Muscle layer of duodenum (tissue), 2 donors: ENCODE measurements around the gene CWF19L2.
"Not testable (repeated sequence)": the region's sequence is repeated elsewhere in the genome, so short reads cannot be mapped to it uniquely, and the experiment has no call there.

Experiments used
- H3K27ac ChIP-seq: one replicate; pipeline ENCODE4 v1.7.0; 2013; ENCODE audit warnings: mild to moderate bottlenecking, low read length
- H3K27me3 ChIP-seq: one replicate; pipeline ENCODE4 v1.7.0; 2013; ENCODE audit warnings: low read depth, mild to moderate bottlenecking, control low read depth, low read length
- H3K36me3 ChIP-seq, 2 donors: one replicate each; pipeline ENCODE4 v1.7.0; 2013; ENCODE audit warnings: low read length in 2 of 2, control low read depth in 1 of 2, mild to moderate bottlenecking in 1 of 2; ENCODE audit not compliant: insufficient read depth in 2 of 2, control insufficient read depth in 1 of 2
- H3K4me1 ChIP-seq, 2 donors: one replicate each; pipeline ENCODE4 v1.7.0; 2013; ENCODE audit warnings: low read length in 2 of 2, mild to moderate bottlenecking in 2 of 2, control low read depth in 1 of 2, moderate library complexity in 1 of 2; ENCODE audit not compliant: insufficient read depth in 2 of 2, control insufficient read depth in 1 of 2
- H3K4me3 ChIP-seq, 2 donors: one replicate each; pipeline ENCODE4 v1.7.0; 2013; ENCODE audit warnings: low read length in 2 of 2, low read depth in 1 of 2, mild to moderate bottlenecking in 1 of 2
- H3K9me3 ChIP-seq, 2 donors: one replicate each; pipeline ENCODE4 v1.7.0; 2013; ENCODE audit warnings: low read length in 2 of 2, control low read depth in 1 of 2, mild to moderate bottlenecking in 1 of 2; ENCODE audit not compliant: control insufficient read depth in 1 of 2
- donor health status: healthy.

CWF19L2 gene

GRCh38 chr11:107430525-107430924, 27.1 kb downstream of the CWF19L2 start:
- Histone ChIP-seq H3K27ac (no peak overlapping the region), H3K36me3 (peaks cover 16 to 24% of the 10 kb centered on the region in 2 donors), H3K4me1 (no peaks in the 10 kb centered on the region)

DNA sequence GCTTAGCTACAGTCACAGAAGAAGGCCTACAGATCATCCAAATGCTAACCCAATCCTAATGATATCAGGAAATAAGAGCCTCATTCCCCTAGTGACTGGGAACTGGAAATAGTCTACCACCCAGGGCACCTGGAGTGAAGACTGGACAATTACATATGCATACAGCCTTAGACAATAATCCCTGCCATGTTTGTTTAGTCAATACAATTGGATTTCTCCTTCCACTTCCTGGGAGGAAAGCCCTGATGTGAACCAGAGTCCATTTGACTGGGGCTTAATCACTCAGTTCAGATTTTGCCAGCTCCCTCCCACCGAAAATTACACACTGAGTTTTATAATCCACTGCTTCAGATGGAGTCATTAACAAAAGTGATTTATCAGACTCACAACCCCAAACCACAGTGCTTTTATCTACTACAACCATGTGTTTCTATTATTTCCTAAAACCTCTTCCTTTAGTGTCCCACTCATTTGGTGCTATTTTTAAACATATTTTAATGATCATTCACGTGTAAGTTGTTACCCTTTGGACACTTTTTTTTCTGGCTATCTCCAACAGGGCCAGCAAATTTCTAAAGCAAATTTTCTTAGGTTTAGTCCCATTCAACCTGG, 29.9 kb downstream of the CWF19L2 start:
- Histone ChIP-seq H3K9me3 (no peaks in the 10 kb centered on the region), H3K27ac (no peak overlapping the region), H3K4me1 (no peaks in the 10 kb centered on the region), H3K27me3 (no peaks in the 10 kb centered on the region), H3K36me3 (peaks cover 22 to 29% of the 10 kb centered on the region in 2 donors), H3K4me3 (no peak overlapping the region)

More at GRCh38 chr11:107430525-107430924, 27.1 kb downstream of the CWF19L2 start:
- Histone ChIP-seq H3K27me3 (no peaks in the 10 kb centered on the region), H3K9me3 (no peaks in the 10 kb centered on the region), H3K4me3 (no peak overlapping the region)

GRCh38 chr11:107413352-107413751, 44.3 kb downstream of the CWF19L2 start:
- Histone ChIP-seq H3K27me3 (no peaks in the 10 kb centered on the region), H3K27ac (no peak overlapping the region), H3K36me3 (peaks cover 11 to 34% of the 10 kb centered on the region in 2 donors), H3K4me1 (no peaks in the 10 kb centered on the region), H3K4me3 (no peak overlapping the region), H3K9me3 (no peaks in the 10 kb centered on the region)

GRCh38 chr11:107408762-107409211, 48.8 kb downstream of the CWF19L2 start:
- no peaks in the 10 kb centered on the region for H3K4me1 ChIP-seq
- no peak overlapping the region for H3K4me3 ChIP-seq
- H3K9me3 ChIP-seq: no peaks in the 10 kb centered on the region
- H3K36me3 ChIP-seq: peaks cover 9 to 25% of the 10 kb centered on the region in 2 donors
- no peak overlapping the region for H3K27ac ChIP-seq
- H3K27me3 ChIP-seq: no peaks in the 10 kb centered on the region

DNA sequence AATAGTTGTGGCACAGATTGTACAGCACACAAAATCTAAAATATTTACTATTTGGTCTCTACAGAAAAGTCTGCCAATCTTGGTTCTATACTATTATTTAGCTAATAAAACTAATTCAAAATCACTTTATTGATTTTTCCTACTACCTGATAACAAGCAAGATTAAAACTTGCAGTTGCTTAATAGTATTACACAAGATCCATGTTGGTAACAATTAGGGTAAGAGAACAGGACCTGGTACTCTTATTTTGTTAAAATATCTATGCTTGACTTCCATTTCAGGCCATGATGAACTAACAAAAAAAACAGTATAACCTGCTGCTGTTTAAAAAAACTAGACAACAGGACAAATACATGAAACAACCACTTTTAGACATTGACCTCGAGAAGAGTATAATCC, 52.4 kb downstream of the CWF19L2 start:
- Histone ChIP-seq H3K27ac (no peak overlapping the region), H3K27me3 (no peaks in the 10 kb centered on the region), H3K36me3 (peaks cover 0 to 14% of the 10 kb centered on the region in 2 donors), H3K4me3 (no peak overlapping the region), H3K9me3 (no peaks in the 10 kb centered on the region), H3K4me1 (no peaks in the 10 kb centered on the region)

DNA sequence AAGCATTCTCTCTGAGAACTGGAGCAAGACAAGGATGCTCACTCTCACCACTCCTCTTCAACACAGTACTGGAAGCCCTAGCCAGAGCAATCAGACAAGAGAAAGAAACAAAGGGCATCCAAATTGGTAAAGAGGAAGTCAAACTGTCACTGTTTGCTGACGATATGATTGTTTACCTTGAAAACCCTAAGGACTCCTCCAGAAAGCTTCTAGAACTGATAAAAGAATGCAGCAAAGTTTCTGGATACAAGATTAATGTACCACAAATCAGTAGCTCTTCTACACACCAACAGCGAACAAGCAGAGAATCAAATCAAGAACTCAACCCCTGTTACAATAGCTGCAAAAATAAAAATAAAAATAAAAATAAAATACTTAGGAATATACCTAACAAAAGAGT, 56.5 kb downstream of the CWF19L2 start:
- H3K36me3 ChIP-seq: peaks cover 0 to 23% of the 10 kb centered on the region in 2 donors
- H3K4me3 ChIP-seq, H3K9me3 ChIP-seq, H3K27ac ChIP-seq, H3K4me1 ChIP-seq, H3K27me3 ChIP-seq: not testable (repeated sequence)

DNA sequence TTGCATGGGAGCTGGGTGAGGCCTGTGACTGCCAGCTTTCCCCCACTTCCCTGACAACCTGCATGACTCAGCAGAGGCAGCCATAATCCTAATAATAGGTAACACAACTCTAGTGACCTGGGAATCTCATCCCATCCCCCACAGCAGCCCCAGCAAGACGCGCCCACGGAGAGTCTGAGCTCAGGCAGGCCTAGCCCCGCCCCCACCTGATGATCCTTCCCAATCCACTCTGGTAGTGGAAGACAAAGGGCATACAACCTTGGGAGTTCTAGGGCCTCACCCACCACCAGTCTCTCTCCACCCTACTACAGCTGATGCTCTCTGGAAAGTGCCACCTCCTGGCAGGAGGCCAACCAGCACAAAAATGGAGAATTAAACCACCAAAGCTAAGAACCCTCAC, 60.3 kb downstream of the CWF19L2 start:
- H3K9me3 ChIP-seq: peaks cover 0 to 5% of the 10 kb centered on the region in 2 donors
- H3K4me3 ChIP-seq: no peak overlapping the region
- no peaks in the 10 kb centered on the region for H3K27me3 ChIP-seq
- H3K36me3 ChIP-seq: peaks cover 3 to 17% of the 10 kb centered on the region in 2 donors
- H3K27ac ChIP-seq: no peak overlapping the region
- no peaks in the 10 kb centered on the region for H3K4me1 ChIP-seq

DNA sequence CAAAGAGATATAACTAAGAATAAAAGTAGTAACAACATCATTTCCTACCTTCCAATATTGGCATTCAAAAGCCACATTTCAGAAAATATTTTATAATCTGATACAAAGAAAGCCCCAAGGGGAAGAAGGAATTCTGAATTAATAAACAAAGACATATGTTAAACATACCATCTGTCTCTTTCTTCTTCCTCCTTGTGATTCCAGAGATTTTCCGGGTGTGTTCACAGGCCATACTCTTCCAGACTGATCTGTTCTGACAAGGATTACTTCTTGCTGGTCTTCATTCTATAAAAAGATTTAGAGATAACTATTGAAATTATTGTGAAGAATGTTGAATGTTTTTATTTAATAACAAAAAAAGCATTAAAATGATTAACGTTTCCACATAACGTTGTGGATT, 65.0 kb downstream of the CWF19L2 start:
- no peaks in the 10 kb centered on the region for H3K4me1 ChIP-seq
- H3K36me3 ChIP-seq: peaks cover 20 to 36% of the 10 kb centered on the region in 2 donors
- no peaks in the 10 kb centered on the region for H3K27me3 ChIP-seq
- H3K9me3 ChIP-seq: no peaks in the 10 kb centered on the region
- no peak overlapping the region for H3K27ac ChIP-seq
- H3K4me3 ChIP-seq: no peak overlapping the region

DNA sequence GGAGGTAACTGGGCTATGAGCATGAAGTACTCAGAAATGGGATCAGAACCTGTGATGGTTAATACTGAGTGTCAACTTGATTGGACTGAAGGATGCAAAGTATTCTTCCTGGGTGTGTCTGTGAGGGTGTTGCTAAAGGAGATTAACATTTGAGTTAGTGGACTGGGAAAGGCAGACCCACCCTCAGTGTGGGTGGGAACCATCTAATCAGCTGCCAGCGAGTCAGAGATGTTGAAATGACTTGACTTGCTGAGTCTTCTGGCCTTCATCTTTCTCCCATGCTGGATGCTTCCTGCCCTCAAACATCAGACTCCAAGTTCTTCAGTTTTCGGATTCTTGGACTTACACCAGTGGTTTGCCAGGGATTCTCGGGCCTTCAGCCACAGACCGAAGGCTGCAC, 66.9 kb downstream of the CWF19L2 start:
- not testable (repeated sequence) for H3K27ac ChIP-seq, H3K9me3 ChIP-seq, H3K27me3 ChIP-seq, H3K4me1 ChIP-seq, H3K4me3 ChIP-seq
- peaks cover 20 to 36% of the 10 kb centered on the region in 2 donors for H3K36me3 ChIP-seq

DNA sequence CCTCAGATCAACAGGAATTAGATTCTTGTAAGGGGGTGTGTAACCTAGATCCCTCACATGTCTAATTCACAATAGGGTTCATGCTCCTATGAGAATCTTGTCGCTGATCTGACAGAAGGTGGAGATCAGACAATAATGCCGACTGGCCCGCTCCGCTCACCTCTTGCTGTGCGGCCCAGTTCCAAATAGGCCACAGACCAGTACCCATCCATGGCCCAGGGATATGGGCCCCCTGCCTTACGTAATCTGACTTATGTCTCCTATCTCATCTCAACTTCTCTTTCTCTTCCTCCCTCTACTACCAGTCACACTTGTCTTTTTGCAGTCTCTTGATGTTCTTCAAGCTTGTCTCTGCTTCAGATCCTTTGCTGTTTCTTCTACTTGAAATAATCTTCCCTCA, 70.0 kb downstream of the CWF19L2 start:
- peaks cover 20 to 29% of the 10 kb centered on the region in 2 donors for H3K36me3 ChIP-seq

GRCh38 chr11:107385361-107385981, 72.2 kb downstream of the CWF19L2 start:
- H3K4me3 ChIP-seq: no peak overlapping the region
- no peak overlapping the region for H3K27ac ChIP-seq
- no peaks in the 10 kb centered on the region for H3K27me3 ChIP-seq
- no peaks in the 10 kb centered on the region for H3K9me3 ChIP-seq
- no peaks in the 10 kb centered on the region for H3K4me1 ChIP-seq
- peaks cover 3 to 13% of the 10 kb centered on the region in 2 donors for H3K36me3 ChIP-seq

More for the DNA sequence above, 70.0 kb downstream of the CWF19L2 start:
- Histone ChIP-seq H3K27ac (no peak overlapping the region), H3K4me3 (no peak overlapping the region), H3K9me3 (no peaks in the 10 kb centered on the region), H3K27me3 (no peaks in the 10 kb centered on the region), H3K4me1 (no peaks in the 10 kb centered on the region)
